GM20000 (cell line): ENCODE data around the gene ENPP3.

Source experiments
- DNase-seq: peaks from one replicate; pipeline ENCODE4 v3.0.0; 2012; ENCODE audit warnings: low spot score
- TF ChIP-seq, protein P1 (sequence below): IDR thresholded peaks from 2 replicates; pipeline ENCODE4 v1.5.1; 2012; ENCODE audit warnings: mild to moderate bottlenecking, control low read depth; ENCODE audit errors: extremely low read depth, missing control alignments

Gene ENPP3

DNA sequence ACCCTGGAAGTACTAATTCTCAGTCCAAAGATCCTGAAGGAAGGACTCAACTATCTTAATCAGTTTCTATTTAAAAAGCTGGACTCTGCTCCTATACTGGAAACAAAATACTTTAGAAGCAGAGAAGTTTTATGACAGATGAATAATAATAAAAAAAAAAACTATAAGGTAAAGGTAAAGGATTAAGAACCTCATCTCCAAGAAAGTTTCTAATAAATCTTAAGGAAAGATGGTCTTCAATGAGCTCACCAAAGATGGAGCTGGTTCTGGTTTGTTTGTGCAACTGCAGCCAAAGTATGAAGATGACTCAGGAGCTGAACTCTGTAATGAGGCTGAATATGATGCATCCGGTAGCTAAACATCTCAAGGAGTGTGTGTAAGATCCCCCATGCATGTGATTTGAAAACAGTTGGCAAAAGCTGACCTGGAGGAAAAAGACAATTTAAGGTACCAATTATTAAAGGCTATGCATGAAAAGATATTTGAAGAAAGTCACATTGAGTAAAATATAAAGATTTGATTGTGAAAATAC, 34.3 kb upstream of the ENPP3 start:
- no peak for DNase-seq
- TF ChIP-seq, protein P1, sequence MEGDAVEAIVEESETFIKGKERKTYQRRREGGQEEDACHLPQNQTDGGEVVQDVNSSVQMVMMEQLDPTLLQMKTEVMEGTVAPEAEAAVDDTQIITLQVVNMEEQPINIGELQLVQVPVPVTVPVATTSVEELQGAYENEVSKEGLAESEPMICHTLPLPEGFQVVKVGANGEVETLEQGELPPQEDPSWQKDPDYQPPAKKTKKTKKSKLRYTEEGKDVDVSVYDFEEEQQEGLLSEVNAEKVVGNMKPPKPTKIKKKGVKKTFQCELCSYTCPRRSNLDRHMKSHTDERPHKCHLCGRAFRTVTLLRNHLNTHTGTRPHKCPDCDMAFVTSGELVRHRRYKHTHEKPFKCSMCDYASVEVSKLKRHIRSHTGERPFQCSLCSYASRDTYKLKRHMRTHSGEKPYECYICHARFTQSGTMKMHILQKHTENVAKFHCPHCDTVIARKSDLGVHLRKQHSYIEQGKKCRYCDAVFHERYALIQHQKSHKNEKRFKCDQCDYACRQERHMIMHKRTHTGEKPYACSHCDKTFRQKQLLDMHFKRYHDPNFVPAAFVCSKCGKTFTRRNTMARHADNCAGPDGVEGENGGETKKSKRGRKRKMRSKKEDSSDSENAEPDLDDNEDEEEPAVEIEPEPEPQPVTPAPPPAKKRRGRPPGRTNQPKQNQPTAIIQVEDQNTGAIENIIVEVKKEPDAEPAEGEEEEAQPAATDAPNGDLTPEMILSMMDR, result no peak

GRCh38 chr6:131613296-131613925, 23.7 kb upstream of the ENPP3 start:
- TF ChIP-seq, protein P1, result no peak
- DNase-seq, result no peak

DNA sequence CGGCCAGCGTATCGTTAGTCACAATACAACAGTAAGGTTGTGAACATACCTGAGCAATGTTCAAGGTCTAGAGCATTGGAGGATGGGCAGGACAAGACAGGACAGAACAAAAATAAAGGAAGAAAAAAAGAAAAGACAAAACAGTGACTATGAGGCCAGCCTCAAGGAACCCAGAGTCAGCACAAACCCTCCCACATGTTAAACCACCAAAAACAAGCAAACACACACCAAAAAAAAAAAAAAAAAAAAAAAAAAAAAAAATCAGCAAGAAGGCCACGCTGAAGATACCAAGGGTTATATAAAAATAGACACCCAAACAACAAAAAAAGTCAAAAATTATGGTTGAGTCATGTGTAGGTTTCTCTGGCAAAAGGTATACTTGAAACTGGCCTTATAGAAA, 21.8 kb upstream of the ENPP3 start:
- TF ChIP-seq, protein P1, result no peak
- DNase-seq, result no peak

GRCh38 chr6:131627724-131628682, 9.1 kb upstream of the ENPP3 start, which contains the start of gene MED23:
TSS of gene MED23 (minus strand) at chr6:131628242. CDS start at chr6:131628049, 193 bp downstream.
- peak; percentile 87 for DNase-seq

DNA sequence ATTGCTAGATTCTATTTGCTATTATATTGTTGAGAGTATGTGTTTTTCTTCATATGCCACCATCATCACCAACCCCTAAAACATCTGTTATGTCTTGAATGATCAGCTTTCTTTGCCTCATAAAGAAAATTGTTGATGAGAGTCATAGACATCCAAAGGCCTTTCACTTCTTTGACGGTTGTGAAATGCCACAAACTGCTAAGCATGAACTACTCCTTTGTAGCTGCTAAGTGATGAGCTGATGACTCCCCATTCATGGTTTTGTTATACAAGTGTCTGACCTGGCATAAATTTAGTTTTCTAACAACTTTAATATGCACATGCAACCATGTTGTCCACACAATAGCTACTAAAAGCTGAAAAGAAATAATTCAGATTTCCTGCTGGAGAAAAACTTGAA, 8.4 kb upstream of the ENPP3 start:
- DNase-seq, result no peak
- TF ChIP-seq, protein P1, result no peak

More at GRCh38 chr6:131627724-131628682, 9.1 kb upstream of the ENPP3 start, which contains the start of gene MED23:
- TF ChIP-seq, protein P1, result peak; percentile 99

GRCh38 chr6:131629651-131630050, 7.5 kb upstream of the ENPP3 start:
- TF ChIP-seq, protein P1, result no peak
- no peak for DNase-seq
